Measurements from ENCODE around the gene UGT1A7. TPM values are rescaled to one million over a fixed set of nuclear protein-coding genes. Genes with fewer than 3 reads are reported as not detected.

The UGT1A7 gene
- total RNA-seq, 1 donor from 2014 or later: not detected

DNA sequence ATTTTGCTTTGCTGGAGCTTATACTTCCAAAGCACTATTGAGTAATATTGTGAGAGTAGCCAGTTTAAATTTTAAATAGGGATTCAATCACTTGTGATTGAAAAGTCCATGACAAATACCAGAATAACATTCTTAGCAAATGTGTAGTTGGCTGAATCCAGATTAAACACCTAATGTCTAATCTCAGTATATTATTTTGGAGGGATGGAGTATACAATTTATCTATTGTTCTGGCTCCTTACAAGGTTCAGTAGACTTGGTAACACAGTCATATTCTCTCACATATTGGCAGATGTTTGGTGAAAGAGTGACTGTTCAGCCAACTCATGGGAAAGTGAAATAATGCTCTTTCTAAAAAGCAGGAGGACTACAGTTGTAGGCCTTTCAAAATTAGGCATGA lies 7.8 kb upstream of the UGT1A7 start:
- Mint-ChIP-seq H3K27ac (ENCODE audit: unreplicated experiment) (no peak overlapping the region), H3K9me3 (peaks cover 4% of the 10 kb centered on the region), H3K27me3 (ENCODE audit: low read depth) (peaks cover 2% of the 10 kb centered on the region), H3K4me1 (no peaks in the 10 kb centered on the region), H3K36me3 (ENCODE audit: low read depth) (no peaks in the 10 kb centered on the region), H3K4me3 (no peak overlapping the region)
- TF ChIP-seq, protein P1, sequence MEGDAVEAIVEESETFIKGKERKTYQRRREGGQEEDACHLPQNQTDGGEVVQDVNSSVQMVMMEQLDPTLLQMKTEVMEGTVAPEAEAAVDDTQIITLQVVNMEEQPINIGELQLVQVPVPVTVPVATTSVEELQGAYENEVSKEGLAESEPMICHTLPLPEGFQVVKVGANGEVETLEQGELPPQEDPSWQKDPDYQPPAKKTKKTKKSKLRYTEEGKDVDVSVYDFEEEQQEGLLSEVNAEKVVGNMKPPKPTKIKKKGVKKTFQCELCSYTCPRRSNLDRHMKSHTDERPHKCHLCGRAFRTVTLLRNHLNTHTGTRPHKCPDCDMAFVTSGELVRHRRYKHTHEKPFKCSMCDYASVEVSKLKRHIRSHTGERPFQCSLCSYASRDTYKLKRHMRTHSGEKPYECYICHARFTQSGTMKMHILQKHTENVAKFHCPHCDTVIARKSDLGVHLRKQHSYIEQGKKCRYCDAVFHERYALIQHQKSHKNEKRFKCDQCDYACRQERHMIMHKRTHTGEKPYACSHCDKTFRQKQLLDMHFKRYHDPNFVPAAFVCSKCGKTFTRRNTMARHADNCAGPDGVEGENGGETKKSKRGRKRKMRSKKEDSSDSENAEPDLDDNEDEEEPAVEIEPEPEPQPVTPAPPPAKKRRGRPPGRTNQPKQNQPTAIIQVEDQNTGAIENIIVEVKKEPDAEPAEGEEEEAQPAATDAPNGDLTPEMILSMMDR (conservative IDR thresholded peaks at IDR 0.05): no peak
- DNase-seq (ENCODE audit: low read depth, low spot score): no peak

DNA sequence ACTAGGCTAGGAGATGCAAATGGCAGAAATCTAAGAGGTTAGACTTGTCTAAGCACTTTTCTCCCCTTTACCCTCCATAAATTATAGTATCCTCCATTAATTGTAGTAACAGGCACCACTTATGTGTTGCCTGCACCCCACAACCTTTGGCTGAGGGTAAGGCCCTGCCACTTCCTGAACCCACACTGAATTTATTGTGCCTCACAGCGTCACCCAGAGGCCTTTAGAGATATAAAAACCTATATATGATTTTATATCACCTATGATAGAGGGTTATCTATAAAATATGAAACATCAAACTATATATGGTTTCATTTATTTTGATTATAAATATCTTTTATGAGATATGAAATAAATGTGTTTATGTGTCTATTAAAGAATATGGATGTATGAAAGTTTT lies 7.4 kb upstream of the UGT1A7 start:
- no peak for DNase-seq (ENCODE audit: low read depth, low spot score)
- Mint-ChIP-seq H3K27ac (ENCODE audit: unreplicated experiment) (no peak overlapping the region), H3K27me3 (ENCODE audit: low read depth) (peaks cover 2% of the 10 kb centered on the region), H3K36me3 (ENCODE audit: low read depth) (no peaks in the 10 kb centered on the region), H3K4me1 (no peaks in the 10 kb centered on the region), H3K4me3 (no peak overlapping the region), H3K9me3 (peaks cover 4% of the 10 kb centered on the region)
- TF ChIP-seq, protein P1 (conservative IDR thresholded peaks at IDR 0.05): no peak

DNA sequence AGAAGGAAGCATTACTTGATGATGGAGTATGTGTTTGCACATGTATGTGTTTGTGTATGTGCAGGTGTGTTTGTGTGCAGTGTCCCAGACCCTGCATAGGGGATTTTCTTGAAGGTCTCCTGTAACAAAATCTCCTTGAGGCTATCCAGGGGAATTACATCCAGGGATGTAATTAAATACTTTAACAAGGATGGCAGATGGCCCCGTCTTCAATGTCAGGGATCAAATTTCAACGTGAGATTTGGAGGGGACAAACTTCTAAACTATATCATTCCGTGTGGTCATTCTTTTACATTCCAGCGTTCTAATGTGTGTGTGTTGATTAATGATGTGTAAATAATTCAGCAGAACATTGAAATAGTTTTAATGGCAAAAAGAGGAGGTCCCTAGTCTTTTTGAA lies 6.7 kb upstream of the UGT1A7 start:
- Mint-ChIP-seq H3K4me3 (no peak overlapping the region), H3K36me3 (ENCODE audit: low read depth) (no peaks in the 10 kb centered on the region), H3K9me3 (peaks cover 4% of the 10 kb centered on the region), H3K27ac (ENCODE audit: unreplicated experiment) (no peak overlapping the region), H3K4me1 (no peaks in the 10 kb centered on the region), H3K27me3 (ENCODE audit: low read depth) (peaks cover 2% of the 10 kb centered on the region)
- TF ChIP-seq, protein P1 (conservative IDR thresholded peaks at IDR 0.05): peak; percentile 23
- no peak for DNase-seq (ENCODE audit: low read depth, low spot score)

DNA sequence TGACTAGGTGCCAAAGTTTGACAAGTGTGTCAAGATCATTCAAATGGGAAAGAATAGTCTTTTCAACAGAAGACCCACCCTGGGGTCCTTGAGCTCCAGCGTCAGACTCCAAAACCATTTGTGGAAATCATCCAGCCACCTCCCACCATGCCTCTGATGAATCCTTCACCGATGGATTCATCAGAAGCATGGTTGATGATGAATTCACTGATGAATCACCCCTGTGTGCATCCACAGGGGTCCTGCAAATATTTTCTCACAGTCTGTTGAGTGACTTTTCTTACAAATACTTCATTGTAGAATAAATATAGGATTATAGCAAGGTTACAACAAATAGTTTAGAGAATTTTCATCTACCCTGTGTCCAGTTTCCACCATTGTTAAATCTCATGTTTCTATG lies 5.7 kb upstream of the UGT1A7 start:
- H3K36me3 Mint-ChIP-seq (ENCODE audit: low read depth): no peaks in the 10 kb centered on the region

DNA sequence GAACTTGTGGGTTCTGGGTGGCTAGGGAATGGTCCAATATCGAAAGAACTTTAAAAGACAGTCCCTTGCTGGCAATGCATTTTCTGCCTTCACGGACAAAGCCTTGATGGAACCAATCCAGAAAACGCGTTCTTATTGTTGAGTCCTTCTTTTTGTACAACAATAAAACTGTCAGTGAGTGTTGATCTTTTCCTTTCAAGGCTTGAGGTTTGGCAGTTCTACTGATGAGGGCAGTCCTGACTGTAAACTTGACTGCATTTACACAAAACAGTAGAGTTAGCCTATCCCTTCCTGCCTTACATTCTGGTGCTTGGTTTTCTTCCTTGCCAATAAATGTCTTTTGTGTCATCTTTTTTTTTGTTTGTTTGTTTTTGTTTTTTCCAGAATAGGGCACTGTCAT lies 2.5 kb upstream of the UGT1A7 start:
- TF ChIP-seq, protein P1 (conservative IDR thresholded peaks at IDR 0.05): no peak
- H3K27ac Mint-ChIP-seq (ENCODE audit: unreplicated experiment): peak overlapping the region; percentile 47
- DNase-seq (ENCODE audit: low read depth, low spot score): no peak
- no peaks in the 10 kb centered on the region for H3K36me3 Mint-ChIP-seq (ENCODE audit: low read depth)
- peaks cover 5% of the 10 kb centered on the region for H3K27me3 Mint-ChIP-seq (ENCODE audit: low read depth)
- no peaks in the 10 kb centered on the region for H3K4me1 Mint-ChIP-seq
- peaks cover 4% of the 10 kb centered on the region for H3K9me3 Mint-ChIP-seq
- no peak overlapping the region for H3K4me3 Mint-ChIP-seq

More for the DNA sequence above, 5.7 kb upstream of the UGT1A7 start:
- H3K9me3 Mint-ChIP-seq: peaks cover 4% of the 10 kb centered on the region
- TF ChIP-seq, protein P1 (conservative IDR thresholded peaks at IDR 0.05): no peak
- H3K4me1 Mint-ChIP-seq: no peaks in the 10 kb centered on the region
- peaks cover 2% of the 10 kb centered on the region for H3K27me3 Mint-ChIP-seq (ENCODE audit: low read depth)
- no peak for DNase-seq (ENCODE audit: low read depth, low spot score)
- H3K4me3 Mint-ChIP-seq: no peak overlapping the region
- H3K27ac Mint-ChIP-seq (ENCODE audit: unreplicated experiment): no peak overlapping the region
